C4-2B (cell line): ENCODE results near the gene TGM1.

Experiments
- CTCF ChIP-seq: fragments of 450-650 bp; conservative IDR thresholded peaks from 2 replicates; pipeline ENCODE4 v1.5.1; 2017; ENCODE audit warnings: mild to moderate bottlenecking
- ZFX ChIP-seq: fragments of 450-650 bp; IDR thresholded peaks from 2 replicates; pipeline ENCODE4 v1.6.1; 2017

DNA sequence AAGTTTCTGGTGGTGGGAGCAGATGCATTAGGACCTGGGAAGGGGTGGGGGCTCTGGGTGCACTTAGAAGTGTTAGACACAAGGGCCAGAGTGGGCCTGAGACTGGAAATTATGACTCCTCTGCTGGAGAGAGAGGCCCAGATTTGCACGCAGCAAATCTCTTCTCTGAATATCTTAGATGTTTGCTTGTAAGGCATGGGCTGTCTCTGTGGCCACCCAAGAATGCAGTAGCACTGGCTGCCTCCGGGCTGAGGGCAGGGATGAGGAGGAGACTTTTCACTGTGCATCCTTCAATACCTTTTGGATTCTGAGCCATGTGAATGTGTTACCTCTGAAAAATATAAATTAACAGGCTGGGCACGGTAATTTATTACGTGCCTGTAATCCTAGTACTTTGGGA, 22.4 kb upstream of the TGM1 start:
- TF ChIP-seq CTCF (no peak), ZFX (no peak)
